H9 (cell line): ENCODE data around the gene LRP2BP. TPM values are rescaled to one million over a fixed set of nuclear protein-coding genes. Genes with fewer than 3 reads are reported as not detected.

Experiments
- DNase-seq: peaks from one replicate; pipeline ENCODE4 v3.0.0-alpha.2; 2017
- H2AFZ ChIP-seq: one replicate; pipeline ENCODE4 v1.6.1; 2013; ENCODE audit warnings: mild to moderate bottlenecking, low read length, control low read depth, moderate library complexity
- H2AK5ac ChIP-seq: 2 replicates; pipeline ENCODE4 v1.6.1; 2013; ENCODE audit warnings: low read length, control low read depth, mixed read lengths; ENCODE audit not compliant: insufficient read length
- H2BK120ac ChIP-seq: one replicate; pipeline ENCODE4 v1.6.1; 2013; ENCODE audit warnings: low read depth, mild to moderate bottlenecking, low read length, control low read depth, inconsistent platforms; ENCODE audit not compliant: poor library complexity, severe bottlenecking
- H2BK12ac ChIP-seq: 2 replicates; pipeline ENCODE4 v1.6.1; 2013; ENCODE audit warnings: low read length, control low read depth, mixed read lengths, low read depth; ENCODE audit not compliant: insufficient read length
- H2BK15ac ChIP-seq: 2 replicates; pipeline ENCODE4 v1.6.1; 2013; ENCODE audit warnings: low read depth, low read length, control low read depth
- H2BK20ac ChIP-seq: one replicate; pipeline ENCODE4 v1.6.1; 2013; ENCODE audit warnings: low read depth, mild to moderate bottlenecking, low read length, control low read depth, inconsistent platforms; ENCODE audit not compliant: poor library complexity, severe bottlenecking
- H2BK5ac ChIP-seq: 2 replicates; pipeline ENCODE4 v1.6.1; 2013; ENCODE audit warnings: low read length, control low read depth, mixed read lengths; ENCODE audit not compliant: insufficient read length
- H3K14ac ChIP-seq: 2 replicates; pipeline ENCODE4 v1.6.1; 2013; ENCODE audit warnings: low read length, control low read depth; ENCODE audit not compliant: insufficient read depth
- H3K18ac ChIP-seq: 2 replicates; pipeline ENCODE4 v1.6.1; 2013; ENCODE audit warnings: low read depth, mild to moderate bottlenecking, mixed read lengths, low read length, control low read depth; ENCODE audit not compliant: insufficient read length
- H3K23ac ChIP-seq: 2 replicates; pipeline ENCODE4 v1.6.1; 2013; ENCODE audit warnings: low read length, control low read depth, mixed read lengths, low read depth; ENCODE audit not compliant: insufficient read length
- H3K23me2 ChIP-seq: 2 replicates; pipeline ENCODE4 v1.6.1; 2013; ENCODE audit warnings: low read depth, mild to moderate bottlenecking, mixed read lengths, low read length, control low read depth; ENCODE audit not compliant: insufficient read length, poor library complexity, severe bottlenecking
- H3K27ac ChIP-seq: 2 replicates; pipeline ENCODE4 v1.5.1; 2013; ENCODE audit warnings: low read length, control low read depth, mixed read lengths, low read depth; ENCODE audit not compliant: insufficient read length
- H3K27me3 ChIP-seq: 2 replicates; pipeline ENCODE4 v1.6.1; 2013; ENCODE audit warnings: low read length, control low read depth, inconsistent platforms; ENCODE audit not compliant: insufficient read depth
- H3K4ac ChIP-seq: 2 replicates; pipeline ENCODE4 v1.6.1; 2013; ENCODE audit warnings: low read depth, mild to moderate bottlenecking, control low read depth, inconsistent platforms, low read length, moderate library complexity
- H3K4me1 ChIP-seq: 2 replicates; pipeline ENCODE4 v1.6.1; 2013; ENCODE audit warnings: low read length, control low read depth, inconsistent platforms; ENCODE audit not compliant: insufficient read depth
- H3K4me2 ChIP-seq: 2 replicates; pipeline ENCODE4 v1.6.1; 2013; ENCODE audit warnings: low read length, control low read depth, mixed read lengths; ENCODE audit not compliant: insufficient read length, insufficient read depth
- H3K56ac ChIP-seq: 2 replicates; pipeline ENCODE4 v1.6.1; 2013; ENCODE audit warnings: low read depth, mild to moderate bottlenecking, mixed read lengths, low read length, control low read depth; ENCODE audit not compliant: insufficient read length
- H3K79me1 ChIP-seq: 2 replicates; pipeline ENCODE4 v1.6.1; 2013; ENCODE audit warnings: low read depth, mild to moderate bottlenecking, moderate library complexity, low read length, control low read depth, inconsistent platforms; ENCODE audit not compliant: insufficient read depth, poor library complexity, severe bottlenecking
- H3K79me2 ChIP-seq: 2 replicates; pipeline ENCODE4 v1.6.1; 2013; ENCODE audit warnings: low read length, control low read depth, inconsistent platforms; ENCODE audit not compliant: insufficient read depth
- H3K9ac ChIP-seq: 2 replicates; pipeline ENCODE4 v1.6.1; 2013; ENCODE audit warnings: low read length, control low read depth, mixed read lengths; ENCODE audit not compliant: insufficient read length; ENCODE audit errors: extremely low read depth
- H3K9me3 ChIP-seq: one replicate; pipeline ENCODE4 v1.6.1; 2013; ENCODE audit warnings: low read depth, low read length, inconsistent platforms; ENCODE audit not compliant: control insufficient read depth
- H3T11ph ChIP-seq: one replicate; pipeline ENCODE4 v1.6.1; 2013; ENCODE audit warnings: mild to moderate bottlenecking, low read length, control low read depth, inconsistent platforms
- H4K20me1 ChIP-seq: one replicate; pipeline ENCODE4 v1.6.1; 2013; ENCODE audit not compliant: control insufficient read depth, insufficient read length, insufficient read depth
- H4K5ac ChIP-seq: 2 replicates; pipeline ENCODE4 v1.6.1; 2013; ENCODE audit warnings: low read depth, mild to moderate bottlenecking, mixed read lengths, low read length, control low read depth; ENCODE audit not compliant: insufficient read length
- H4K8ac ChIP-seq: replicated peaks from 2 replicates; pipeline ENCODE4 v1.6.1; 2013; ENCODE audit warnings: low read length, control low read depth, mixed read lengths, low read depth; ENCODE audit not compliant: insufficient read length
- H4K91ac ChIP-seq: 2 replicates; pipeline ENCODE4 v1.6.1; 2013; ENCODE audit warnings: low read depth, mild to moderate bottlenecking, moderate library complexity, mixed read lengths, low read length, control low read depth; ENCODE audit not compliant: insufficient read length
- H3K27ac Mint-ChIP-seq, 3 experiments: 2 replicates in 2 of 3; 3 replicates in 1 of 3; pipeline ENCODE4 v1.8.0; 2020 to 2021; ENCODE audit warnings: mixed read lengths in 3 of 3, mild to moderate bottlenecking in 1 of 3, moderate library complexity in 1 of 3
- H3K27me3 Mint-ChIP-seq: 2 replicates; pipeline ENCODE4 v1.8.0; 2021; ENCODE audit warnings: low read depth, mild to moderate bottlenecking, moderate library complexity, mixed read lengths
- H3K36me3 Mint-ChIP-seq, 3 experiments: 2 replicates in 2 of 3; 3 replicates in 1 of 3; pipeline ENCODE4 v1.8.0; 2020 to 2021; ENCODE audit warnings: low read depth in 3 of 3, mixed read lengths in 3 of 3; ENCODE audit not compliant: insufficient read depth in 1 of 3
- H3K4me1 Mint-ChIP-seq, 2 experiments: 2 replicates each; pipeline ENCODE4 v1.8.0; 2020; ENCODE audit warnings: mixed read lengths in 2 of 2
- H3K4me3 Mint-ChIP-seq, 2 experiments: 2 replicates in 1 of 2; 3 replicates in 1 of 2; pipeline ENCODE4 v1.8.0; 2020 to 2021; ENCODE audit warnings: mild to moderate bottlenecking in 2 of 2, mixed read lengths in 2 of 2, moderate library complexity in 1 of 2
- H3K9me3 Mint-ChIP-seq, 2 experiments: 2 replicates in 1 of 2; 3 replicates in 1 of 2; pipeline ENCODE4 v1.8.0; 2020; ENCODE audit warnings: mild to moderate bottlenecking in 2 of 2, mixed read lengths in 2 of 2, moderate library complexity in 1 of 2
- WGBS: extraction: QIAGEN DNeasy Blood & Tissue Kit; methylation state at CpG from one replicate; pipeline ENCODE4 v1.1.7; 2013; ENCODE audit warnings: missing lambda C conversion rate, low lambda C conversion rate, mixed read lengths; ENCODE audit not compliant: insufficient read length; ENCODE audit errors: extremely low coverage; 5-methylcytosine and 5-hydroxymethylcytosine counted together
- total RNA-seq: library from RNA; stranded (reverse); gene quantifications from 2 replicates; pipeline ENCODE4 v1.2.1, GENCODE V29; 2021
- TF ChIP-seq, protein P1 (sequence below): fragments of 200-600 bp; sonication (generic); conservative IDR thresholded peaks from 3 replicates; pipeline ENCODE4 v1.8.0; 2021; ENCODE audit warnings: antibody characterized with exemption, mild to moderate bottlenecking

The LRP2BP gene
- total RNA-seq, 1 experiment from 2014 or later, result 0.46 TPM

DNA sequence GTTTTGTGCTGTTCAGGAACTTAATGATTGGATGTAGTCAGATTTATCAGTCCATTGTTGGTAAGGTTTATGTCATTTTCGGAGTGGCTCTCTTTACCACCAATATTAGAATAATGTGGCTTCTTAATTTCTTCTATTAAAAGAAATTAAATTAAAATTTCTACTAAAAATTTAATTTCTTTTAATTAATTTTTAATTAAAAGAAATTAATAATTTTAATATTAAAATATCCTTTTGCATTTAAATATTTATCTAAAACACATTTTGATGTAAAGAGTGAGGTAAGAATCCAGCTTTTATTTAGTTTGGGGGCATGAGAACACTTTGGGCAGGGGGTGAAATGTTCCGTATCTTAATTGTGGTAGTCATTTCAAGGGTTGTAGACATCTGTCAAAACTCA, 45.8 kb upstream of the LRP2BP start:
- Histone ChIP-seq H3K14ac (no peak overlapping the region), H3K9ac (no peak overlapping the region), H2AK5ac (no peak overlapping the region), H3K4ac (no peak overlapping the region), H3K56ac (no peak overlapping the region), H3K9me3 (no peaks in the 10 kb centered on the region), H3T11ph (no peak overlapping the region), H4K91ac (no peak overlapping the region), H3K18ac (no peak overlapping the region), H4K8ac (no peak overlapping the region), H3K23ac (no peak overlapping the region), H2BK12ac (no peak overlapping the region), H2AFZ (no peak overlapping the region), H3K79me2 (no peaks in the 10 kb centered on the region), H3K4me1 (no peaks in the 10 kb centered on the region), H2BK15ac (no peak overlapping the region), H4K5ac (no peak overlapping the region), H4K20me1 (no peaks in the 10 kb centered on the region), H3K27ac (no peak overlapping the region), H2BK20ac (no peak overlapping the region), H2BK5ac (no peak overlapping the region), H3K4me2 (no peak overlapping the region), H3K27me3 (no peaks in the 10 kb centered on the region; the same call in 1 of the 2 replicates), H3K79me1 (no peaks in the 10 kb centered on the region), H3K23me2 (no peaks in the 10 kb centered on the region), H2BK120ac (no peak overlapping the region)
- no peak overlapping the region for H3K27ac Mint-ChIP-seq
- DNase-seq, result no peak
- TF ChIP-seq, protein P1, sequence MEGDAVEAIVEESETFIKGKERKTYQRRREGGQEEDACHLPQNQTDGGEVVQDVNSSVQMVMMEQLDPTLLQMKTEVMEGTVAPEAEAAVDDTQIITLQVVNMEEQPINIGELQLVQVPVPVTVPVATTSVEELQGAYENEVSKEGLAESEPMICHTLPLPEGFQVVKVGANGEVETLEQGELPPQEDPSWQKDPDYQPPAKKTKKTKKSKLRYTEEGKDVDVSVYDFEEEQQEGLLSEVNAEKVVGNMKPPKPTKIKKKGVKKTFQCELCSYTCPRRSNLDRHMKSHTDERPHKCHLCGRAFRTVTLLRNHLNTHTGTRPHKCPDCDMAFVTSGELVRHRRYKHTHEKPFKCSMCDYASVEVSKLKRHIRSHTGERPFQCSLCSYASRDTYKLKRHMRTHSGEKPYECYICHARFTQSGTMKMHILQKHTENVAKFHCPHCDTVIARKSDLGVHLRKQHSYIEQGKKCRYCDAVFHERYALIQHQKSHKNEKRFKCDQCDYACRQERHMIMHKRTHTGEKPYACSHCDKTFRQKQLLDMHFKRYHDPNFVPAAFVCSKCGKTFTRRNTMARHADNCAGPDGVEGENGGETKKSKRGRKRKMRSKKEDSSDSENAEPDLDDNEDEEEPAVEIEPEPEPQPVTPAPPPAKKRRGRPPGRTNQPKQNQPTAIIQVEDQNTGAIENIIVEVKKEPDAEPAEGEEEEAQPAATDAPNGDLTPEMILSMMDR, result no peak
- H3K27me3 Mint-ChIP-seq, result no peaks in the 10 kb centered on the region
- H3K9me3 Mint-ChIP-seq, result no peaks in the 10 kb centered on the region
- no peaks in the 10 kb centered on the region for H3K36me3 Mint-ChIP-seq
- no peaks in the 10 kb centered on the region for H3K4me1 Mint-ChIP-seq
- no CpG with 5 or more reads among the region's 2 CpGs for WGBS
- H3K4me3 Mint-ChIP-seq, result no peak overlapping the region
